ENCODE data around the gene SGTA. TPM values are rescaled to one million over a fixed set of nuclear protein-coding genes. Genes with fewer than 3 reads are reported as not detected.
"Not testable (repeated sequence)": the region's sequence is repeated elsewhere in the genome, so short reads cannot be mapped to it uniquely, and the experiment has no call there.

Gene SGTA
- total RNA-seq, 8 experiments from 2014 or later, result 29.5 to 85.5 (median 68.5) TPM

DNA sequence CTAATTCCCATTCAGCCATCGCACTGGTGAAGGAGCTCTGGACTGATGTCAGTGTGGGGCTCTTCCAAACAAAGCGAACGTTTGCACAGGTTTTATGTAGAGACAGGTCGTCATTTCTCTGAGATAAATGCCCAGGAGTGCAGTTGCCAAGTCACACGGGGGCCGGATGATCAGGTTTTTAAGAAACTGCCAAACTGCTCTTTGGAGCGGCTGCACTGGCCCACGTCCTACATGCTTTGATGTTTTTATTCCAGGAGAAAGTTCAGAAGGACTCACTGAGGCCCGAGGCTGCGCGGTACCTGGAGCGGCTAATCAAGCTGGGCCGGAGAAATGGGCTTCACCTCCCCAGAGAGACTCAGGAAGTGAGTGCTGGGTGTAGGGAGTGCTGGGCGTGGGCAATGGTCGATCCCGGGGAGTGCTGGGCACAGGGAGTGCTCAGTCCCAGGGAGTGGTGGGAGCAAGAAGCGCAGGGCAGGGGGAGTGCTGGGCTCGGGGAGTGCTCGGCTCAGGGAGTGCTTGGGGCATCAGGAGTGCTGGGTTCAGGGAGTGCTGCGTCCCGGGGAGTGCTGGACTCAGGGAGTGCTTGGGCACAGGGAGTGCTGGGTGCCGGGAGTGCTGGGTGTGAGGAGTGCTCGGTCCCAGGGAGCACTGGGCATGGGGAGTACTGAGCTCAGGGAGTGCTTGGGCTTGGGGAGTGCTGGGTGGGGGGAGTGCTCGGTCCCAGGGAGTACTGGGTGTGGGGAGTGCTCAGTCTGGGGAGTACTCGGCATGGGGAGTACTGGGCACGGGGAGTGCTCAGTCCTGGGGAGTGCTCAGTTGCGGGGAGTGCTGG, 13.0 kb upstream of the SGTA start:
- H3K4me3 ChIP-seq, result no peak overlapping the region
- in situ Hi-C loops (cut with MboI; ENCODE audit: low pct_unique_long_range_greater_than_20kb in 2 of 9, low sequenced_read_pairs in 9 of 9, unreplicated experiment in 9 of 9), result no loop called here
- no peak overlapping the region for H3K27ac ChIP-seq
- ATAC-seq (replicated peaks in 6 of 8), result peak in 5 of 8 experiments; percentile 5 to 36 (median 25)
- H3K4me1 ChIP-seq (replicated peaks in 1 of 2), result no peaks in the 10 kb centered on the region
- WGBS, 10 experiments, result 88 to 100% (median 100%) methylated on average over 1 to 9 of the region's 27 CpGs; no CpG with 5 or more reads in 4 of the 10 experiments

DNA sequence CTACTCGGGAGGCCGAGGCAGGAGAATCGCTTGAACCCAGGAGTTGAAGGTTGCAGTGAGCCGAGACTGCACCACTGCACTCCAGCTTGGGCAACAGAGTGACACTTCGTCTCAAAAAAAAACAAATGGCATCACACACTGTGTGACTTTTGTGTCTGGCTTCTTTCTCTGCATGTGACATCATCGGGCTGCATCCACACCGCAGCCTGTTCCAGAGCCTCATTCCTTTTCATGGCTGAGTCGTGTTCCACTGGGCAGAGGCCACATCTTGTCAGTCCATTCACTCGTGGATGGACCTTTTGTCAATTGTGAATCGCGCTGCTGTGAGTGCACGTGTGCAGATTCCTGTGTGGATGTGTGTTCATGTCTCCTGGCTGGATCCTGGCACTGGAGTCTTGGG, 10.5 kb upstream of the SGTA start:
- Histone ChIP-seq H3K4me1 (replicated peaks in 1 of 2) (no peaks in the 10 kb centered on the region), H3K4me3 (no peak overlapping the region), H3K27ac (no peak overlapping the region)
- no peak for ATAC-seq (replicated peaks in 6 of 8)
- in situ Hi-C loops (cut with MboI; ENCODE audit: low pct_unique_long_range_greater_than_20kb in 2 of 9, low sequenced_read_pairs in 9 of 9, unreplicated experiment in 9 of 9), result no loop called here
- 96 to 100% (median 100%) methylated on average over 1 to 8 of the region's 12 CpGs; no CpG with 5 or more reads in 4 of the 10 experiments for WGBS, 10 experiments

GRCh38 chr19:2793126-2793525, 10.1 kb upstream of the SGTA start:
- no peak for ATAC-seq (replicated peaks in 6 of 8)
- H3K4me3 ChIP-seq, result no peak overlapping the region
- in situ Hi-C loops (cut with MboI; ENCODE audit: low pct_unique_long_range_greater_than_20kb in 2 of 9, low sequenced_read_pairs in 9 of 9, unreplicated experiment in 9 of 9), result no loop called here
- WGBS, 10 experiments, result 60 to 100% (median 98%) methylated on average over 1 to 6 of the region's 7 CpGs; no CpG with 5 or more reads in 4 of the 10 experiments
- H3K4me1 ChIP-seq (replicated peaks in 1 of 2), result no peaks in the 10 kb centered on the region
- no peak overlapping the region for H3K27ac ChIP-seq

GRCh38 chr19:2792666-2793065, 9.6 kb upstream of the SGTA start:
- in situ Hi-C loops (cut with MboI; ENCODE audit: low pct_unique_long_range_greater_than_20kb in 2 of 9, low sequenced_read_pairs in 9 of 9, unreplicated experiment in 9 of 9), result not testable (repeated sequence)

DNA sequence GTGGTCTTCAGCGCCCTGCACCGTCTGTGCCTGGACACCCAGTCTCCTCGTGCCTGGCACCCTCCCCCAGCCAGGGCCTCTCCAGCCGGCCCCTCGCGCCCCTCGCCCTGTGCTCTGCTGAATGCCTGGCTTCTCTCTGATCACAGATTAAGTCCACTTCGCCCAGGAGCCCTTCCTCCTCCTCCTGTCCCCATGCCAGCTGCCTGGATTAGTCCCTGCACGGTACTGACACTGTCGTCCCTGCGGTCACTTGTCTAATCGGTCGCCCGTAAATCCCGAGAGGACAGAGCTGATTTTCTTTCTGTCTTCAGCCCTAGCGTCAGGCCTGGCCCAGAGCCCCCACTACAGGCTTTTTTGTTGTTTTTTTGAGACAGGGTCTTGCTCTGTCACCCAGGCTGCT, 8.8 kb upstream of the SGTA start:
- no peaks in the 10 kb centered on the region for H3K4me1 ChIP-seq (replicated peaks in 1 of 2)
- H3K4me3 ChIP-seq, result no peak overlapping the region
- in situ Hi-C loops (cut with MboI; ENCODE audit: low pct_unique_long_range_greater_than_20kb in 2 of 9, low sequenced_read_pairs in 9 of 9, unreplicated experiment in 9 of 9), result no loop called here
- H3K27ac ChIP-seq, result no peak overlapping the region
- 78 to 93% (median 91%) methylated on average over 3 to 8 of the region's 16 CpGs; no CpG with 5 or more reads in 5 of the 10 experiments for WGBS, 10 experiments
- ATAC-seq (replicated peaks in 6 of 8), result peak in 1 of 8 experiments; percentile 9

More at GRCh38 chr19:2792666-2793065, 9.6 kb upstream of the SGTA start:
- H3K27ac ChIP-seq; ATAC-seq (replicated peaks in 6 of 8); H3K4me1 ChIP-seq (replicated peaks in 1 of 2); H3K4me3 ChIP-seq: not testable (repeated sequence)
- WGBS, 10 experiments, result 87 to 100% (median 99%) methylated on average over 1 to 7 of the region's 10 CpGs

GRCh38 chr19:2791440-2791839, 8.4 kb upstream of the SGTA start:
- Histone ChIP-seq H3K4me3 (no peak overlapping the region), H3K27ac (no peak overlapping the region), H3K4me1 (replicated peaks in 1 of 2) (no peaks in the 10 kb centered on the region)
- ATAC-seq (replicated peaks in 6 of 8), result peak in 2 of 8 experiments; percentile 4 to 8
- in situ Hi-C loops (cut with MboI; ENCODE audit: low pct_unique_long_range_greater_than_20kb in 2 of 9, low sequenced_read_pairs in 9 of 9, unreplicated experiment in 9 of 9), result no loop called here
- 80 to 100% methylated on average over 1 of the region's 16 CpGs; no CpG with 5 or more reads in 8 of the 10 experiments for WGBS, 10 experiments

DNA sequence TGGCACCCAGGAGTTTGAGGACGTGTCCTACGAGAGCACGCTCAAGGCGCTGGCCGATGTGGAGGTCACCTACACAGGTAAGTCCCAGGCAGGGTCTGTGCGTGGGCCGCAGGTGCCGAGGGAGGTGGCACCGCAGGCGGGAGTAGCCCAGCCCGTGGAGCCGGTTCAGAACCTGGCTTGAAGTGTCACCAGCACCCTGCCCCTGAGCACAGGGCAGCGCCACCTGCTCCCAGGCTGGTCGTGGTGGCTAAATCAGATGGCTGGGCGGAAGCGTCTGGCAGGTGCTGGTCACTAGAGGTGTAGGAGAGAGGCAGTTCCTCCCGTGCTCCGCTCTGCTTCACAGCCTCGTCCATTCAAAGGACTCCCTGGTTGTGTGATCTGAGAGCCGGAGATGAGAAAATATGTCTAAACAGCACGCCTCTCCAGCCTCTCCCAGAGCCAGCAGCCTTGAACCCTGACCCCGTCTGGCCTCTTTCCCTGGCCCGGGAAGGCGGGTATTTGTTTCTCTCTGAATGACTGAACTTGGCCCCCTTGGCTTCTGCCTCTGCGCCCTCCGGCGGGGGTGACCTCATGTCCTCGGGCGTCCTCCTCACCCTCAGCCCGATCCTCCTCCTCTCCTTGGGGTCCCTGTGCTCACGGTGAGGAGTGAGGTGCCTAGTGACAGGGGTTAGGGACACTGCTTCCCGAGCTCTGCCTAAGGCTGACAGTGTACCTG, 7.6 kb upstream of the SGTA start:
- H3K4me1 ChIP-seq (replicated peaks in 1 of 2), result peaks cover 0 to 3% of the 10 kb centered on the region in 2 donors
- peak in 3 of 8 experiments; percentile 6 to 12 (median 9) for ATAC-seq (replicated peaks in 6 of 8)
- WGBS, 10 experiments, result 87 to 100% (median 94%) methylated on average over 1 to 14 of the region's 32 CpGs; no CpG with 5 or more reads in 4 of the 10 experiments
- no peak overlapping the region for H3K4me3 ChIP-seq
- H3K27ac ChIP-seq, result no peak overlapping the region
- in situ Hi-C loops (cut with MboI; ENCODE audit: low pct_unique_long_range_greater_than_20kb in 2 of 9, low sequenced_read_pairs in 9 of 9, unreplicated experiment in 9 of 9), result no loop called here

DNA sequence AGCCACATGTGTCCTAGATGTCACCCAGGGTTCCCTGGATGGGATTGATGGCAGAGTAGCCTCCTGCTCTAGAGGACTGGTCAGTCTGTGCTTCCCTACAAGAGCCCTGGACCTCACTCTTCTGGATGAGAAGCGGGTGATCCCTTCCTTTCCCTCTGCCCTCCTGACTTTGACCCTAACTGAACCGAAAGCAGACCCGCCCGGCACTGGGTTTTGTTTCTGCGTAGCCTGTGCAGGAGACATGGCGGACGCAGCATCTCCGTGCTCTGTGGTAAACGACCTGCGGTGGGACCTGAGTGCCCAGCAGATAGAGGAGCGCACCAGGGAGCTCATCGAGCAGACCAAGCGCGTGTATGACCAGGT, 7.1 kb upstream of the SGTA start:
- WGBS, 10 experiments, result 80 to 100% (median 92%) methylated on average over 1 to 7 of the region's 14 CpGs; no CpG with 5 or more reads in 6 of the 10 experiments
- Histone ChIP-seq H3K27ac (no peak overlapping the region), H3K4me1 (replicated peaks in 1 of 2) (peaks cover 0 to 3% of the 10 kb centered on the region in 2 donors), H3K4me3 (no peak overlapping the region)
- no peak for ATAC-seq (replicated peaks in 6 of 8)
- in situ Hi-C loops (cut with MboI; ENCODE audit: low pct_unique_long_range_greater_than_20kb in 2 of 9, low sequenced_read_pairs in 9 of 9, unreplicated experiment in 9 of 9), result no loop called here

GRCh38 chr19:2788237-2788636, 5.2 kb upstream of the SGTA start:
- peaks cover 13 to 15% of the 10 kb centered on the region in 2 donors for H3K4me1 ChIP-seq (replicated peaks in 1 of 2)
- no peak overlapping the region for H3K4me3 ChIP-seq
- 80 to 100% (median 88%) methylated on average over 1 to 3 of the region's 5 CpGs; no CpG with 5 or more reads in 4 of the 10 experiments for WGBS, 10 experiments
- no peak for ATAC-seq (replicated peaks in 6 of 8)
- no peak overlapping the region for H3K27ac ChIP-seq
- in situ Hi-C loops (cut with MboI; ENCODE audit: low pct_unique_long_range_greater_than_20kb in 2 of 9, low sequenced_read_pairs in 9 of 9, unreplicated experiment in 9 of 9), result no loop called here

- Histone ChIP-seq H3K27ac (no peak overlapping the region), H3K4me3 (no peak overlapping the region), H3K4me1 (replicated peaks in 1 of 2) (peaks cover 13 to 18% of the 10 kb centered on the region in 2 donors)
- WGBS, 10 experiments, result 60 to 100% (median 86%) methylated on average over 1 to 7 of the region's 8 CpGs; no CpG with 5 or more reads in 3 of the 10 experiments
- no peak for ATAC-seq (replicated peaks in 6 of 8)
- in situ Hi-C loops (cut with MboI; ENCODE audit: low pct_unique_long_range_greater_than_20kb in 2 of 9, low sequenced_read_pairs in 9 of 9, unreplicated experiment in 9 of 9), result no loop called here
Observed at GRCh38 chr19:2787115-2787514, 4.0 kb upstream of the SGTA start.

- WGBS, 10 experiments, result 0% methylated on average over 1 to 15 of the region's 78 CpGs; no CpG with 5 or more reads in 7 of the 10 experiments
- Histone ChIP-seq H3K4me1 (replicated peaks in 1 of 2) (peaks cover 25% of the 10 kb centered on the region in 2 donors), H3K27ac (peak within 1 kb of the TSS; percentile 80 to 86), H3K4me3 (peak within 1 kb of the TSS; percentile 62 to 88 (median 74))
- in situ Hi-C loops (cut with MboI; ENCODE audit: low pct_unique_long_range_greater_than_20kb in 2 of 9, low sequenced_read_pairs in 9 of 9, unreplicated experiment in 9 of 9), result no loop called here
- peak; percentile 78 to 88 (median 81) for ATAC-seq (replicated peaks in 6 of 8)
Observed at GRCh38 chr19:2785244-2785997, 2.3 kb upstream of the SGTA start, which contains the start of gene THOP1. THOP1 (plus strand) TSS chr19:2785503; CDS start chr19:2785663, 160 bp downstream.

DNA sequence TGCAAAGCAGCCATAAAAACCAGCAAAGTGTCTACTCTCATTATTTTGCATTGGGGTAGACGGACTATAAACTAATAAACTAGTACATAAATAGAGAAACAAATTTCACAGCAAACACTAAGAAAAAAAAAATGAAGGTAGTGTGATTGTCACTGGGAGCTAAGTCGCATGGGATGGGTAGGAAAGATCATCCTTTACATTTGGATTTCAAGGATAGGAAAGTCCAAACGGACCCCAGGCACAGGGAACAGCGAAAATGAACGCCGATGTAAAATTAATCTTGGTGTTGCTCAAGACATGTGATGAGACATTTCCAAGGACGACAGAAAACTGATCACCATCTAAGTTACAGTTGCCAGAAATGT, 690 bp upstream of the SGTA start:
- ATAC-seq (replicated peaks in 6 of 8), result no peak
- peak overlapping the region; percentile 5 to 94 (median 15) for H3K4me3 ChIP-seq
- H3K27ac ChIP-seq, result peak overlapping the region; percentile 80 to 86
- peaks cover 25% of the 10 kb centered on the region in 2 donors for H3K4me1 ChIP-seq (replicated peaks in 1 of 2)
- in situ Hi-C loops (cut with MboI; ENCODE audit: low pct_unique_long_range_greater_than_20kb in 2 of 9, low sequenced_read_pairs in 9 of 9, unreplicated experiment in 9 of 9), result no loop called here
- WGBS, 10 experiments, result 58 to 100% (median 86%) methylated on average over 1 to 7 of the region's 7 CpGs; no CpG with 5 or more reads in 1 of the 10 experiments

Measured in motor neuron (in vitro differentiated cells).